Activated CD4-positive, alpha-beta T cell treated with anti-CD3 and anti-CD28 coated beads, Interleukin-2, amount 10 ng/mL, durations not matched to agents 24 days and 14 days (primary cell): ENCODE measurements around the gene PTS. TPM values are rescaled to one million over a fixed set of nuclear protein-coding genes. Genes with fewer than 3 reads are reported as not detected.
A peak's percentile ranks its signal among the peaks of the same experiment; 100 is the strongest.
"Not testable (repeated sequence)": the region's sequence is repeated elsewhere in the genome, so short reads cannot be mapped to it uniquely, and the experiment has no call there.

Experiments
- DNase-seq: peaks from one replicate; pipeline ENCODE4 v3.0.0; 2022
- H3K27ac Mint-ChIP-seq: one replicate; pipeline ENCODE4 v1.8.0; 2022; ENCODE audit warnings: mild to moderate bottlenecking, mixed read lengths
- H3K27me3 Mint-ChIP-seq: one replicate; pipeline ENCODE4 v1.8.0; 2022; ENCODE audit warnings: mixed read lengths
- H3K36me3 Mint-ChIP-seq: one replicate; pipeline ENCODE4 v1.8.0; 2022; ENCODE audit warnings: low read depth, mild to moderate bottlenecking, mixed read lengths
- H3K4me1 Mint-ChIP-seq: one replicate; pipeline ENCODE4 v1.8.0; 2021; ENCODE audit warnings: mixed read lengths
- H3K4me3 Mint-ChIP-seq: one replicate; pipeline ENCODE4 v1.8.0; 2022; ENCODE audit warnings: mild to moderate bottlenecking, moderate library complexity, mixed read lengths
- H3K9me3 Mint-ChIP-seq: one replicate; pipeline ENCODE4 v1.8.0; 2021; ENCODE audit warnings: mixed read lengths
- intact Hi-C: fragments of 100-400 bp; cut with micrococcal nuclease; formaldehyde crosslinking; loops from one replicate; pipeline ENCODE4 v1.15.1; 2023
- total RNA-seq: library from RNA; stranded (reverse); gene quantifications from 2 replicates; pipeline ENCODE4 v1.2.3, GENCODE V29; 2022

The PTS gene
- 33.1 and 34.4 TPM in 2 replicates for total RNA-seq

DNA sequence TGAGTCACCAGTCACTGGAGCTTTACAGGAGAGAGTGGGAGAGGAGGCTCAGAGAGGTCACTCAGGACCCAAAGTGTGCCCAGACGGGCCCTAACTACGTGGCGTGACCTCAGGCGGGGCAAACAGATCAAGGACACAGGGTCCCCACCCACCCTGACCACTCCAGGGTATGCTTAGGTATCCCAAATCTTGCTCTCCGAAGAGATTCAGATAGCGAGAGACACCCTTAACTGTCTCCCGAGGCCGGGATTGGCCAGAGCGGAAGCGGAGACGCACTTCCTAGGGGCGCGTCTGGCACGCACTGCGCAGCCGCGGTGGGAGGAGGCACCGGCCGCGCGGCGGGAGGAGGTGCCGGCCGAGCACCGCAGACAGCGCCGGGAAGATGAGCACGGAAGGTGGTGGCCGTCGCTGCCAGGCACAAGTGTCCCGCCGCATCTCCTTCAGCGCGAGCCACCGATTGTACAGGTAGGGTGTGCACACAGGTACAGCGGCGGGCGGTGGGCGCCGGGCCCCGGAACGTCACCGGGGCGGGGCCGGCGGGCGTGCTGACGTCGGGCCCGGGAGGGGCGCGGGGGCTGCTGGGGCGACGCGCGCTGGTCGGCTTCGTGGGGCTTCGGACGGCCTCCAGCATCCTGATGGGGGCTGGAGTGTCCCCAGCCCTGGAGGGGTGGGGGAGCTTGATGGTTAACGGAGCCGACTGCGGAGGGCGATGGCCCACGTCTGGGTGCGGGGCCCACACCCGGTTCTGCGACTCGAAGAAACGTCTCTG lies at the start of gene PTS:
PTS (plus strand) TSS at position 367 of the 769 bp plus-strand sequence; CDS start at position 383, 16 bp downstream.
- peak within 1 kb of the TSS; percentile 94 for H3K4me3 Mint-ChIP-seq
- H3K27ac Mint-ChIP-seq, result peak within 1 kb of the TSS; percentile 94
- H3K36me3 Mint-ChIP-seq, result peaks cover 34% of the 10 kb centered on the region
- peak; percentile 96 for DNase-seq
- intact Hi-C loops, result loop anchor here (1.0 to 2.0 kb wide), 4 partner anchors 54 to 1089 kb away; partner anchors contain the start of gene TTC12
- no peaks in the 10 kb centered on the region for H3K9me3 Mint-ChIP-seq
- H3K27me3 Mint-ChIP-seq, result peaks cover 3% of the 10 kb centered on the region
- peaks cover 17% of the 10 kb centered on the region for H3K4me1 Mint-ChIP-seq

DNA sequence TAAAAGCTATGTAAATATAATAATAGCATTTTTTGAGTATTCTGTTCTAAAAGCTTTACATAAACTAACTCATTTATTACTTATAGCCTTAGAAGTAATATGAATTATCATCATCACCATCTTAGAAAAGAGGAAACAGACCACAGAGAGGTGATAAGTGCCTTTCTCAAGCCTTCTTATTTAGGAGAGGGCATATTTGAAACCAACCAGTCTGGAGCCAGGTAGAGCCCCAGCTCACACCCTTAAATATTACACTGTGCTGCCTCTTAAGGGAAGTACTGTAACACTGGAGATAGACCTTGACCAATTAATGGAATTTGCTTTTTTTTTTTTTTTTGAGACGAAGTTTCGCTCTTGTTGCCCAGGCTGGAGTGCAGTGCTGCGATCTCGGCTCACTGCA lies 48.6 kb upstream of the PTS start:
- H3K27me3 Mint-ChIP-seq, result peaks cover 39% of the 10 kb centered on the region
- no peaks in the 10 kb centered on the region for H3K9me3 Mint-ChIP-seq
- DNase-seq, result no peak
- no peak overlapping the region for H3K4me3 Mint-ChIP-seq
- no peaks in the 10 kb centered on the region for H3K36me3 Mint-ChIP-seq
- H3K4me1 Mint-ChIP-seq, result peaks cover 7% of the 10 kb centered on the region
- intact Hi-C loops, result no loop called here
- H3K27ac Mint-ChIP-seq, result no peak overlapping the region

DNA sequence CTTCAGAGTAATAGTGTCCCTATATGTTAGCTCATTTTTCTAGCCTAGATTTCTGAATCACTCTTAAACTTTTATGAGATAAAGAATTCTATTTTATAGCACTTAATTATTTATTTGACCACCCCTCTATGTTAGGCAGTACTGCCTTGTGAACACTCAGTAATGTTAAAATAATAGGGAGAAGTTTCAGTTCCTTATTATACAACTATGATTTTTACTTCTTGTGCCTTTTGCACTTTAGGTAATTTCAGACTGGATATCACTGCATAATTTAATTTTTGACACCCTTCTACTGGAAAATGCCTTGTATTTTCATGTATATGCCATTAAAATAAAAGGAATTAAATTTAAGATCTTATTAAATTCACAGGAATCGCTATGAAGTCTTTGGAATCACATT lies 47.8 kb upstream of the PTS start:
- Mint-ChIP-seq H3K27ac (no peak overlapping the region), H3K4me3 (no peak overlapping the region), H3K27me3 (peaks cover 39% of the 10 kb centered on the region), H3K9me3 (no peaks in the 10 kb centered on the region), H3K36me3 (no peaks in the 10 kb centered on the region), H3K4me1 (peaks cover 7% of the 10 kb centered on the region)
- no peak for DNase-seq
- intact Hi-C loops, result no loop called here

DNA sequence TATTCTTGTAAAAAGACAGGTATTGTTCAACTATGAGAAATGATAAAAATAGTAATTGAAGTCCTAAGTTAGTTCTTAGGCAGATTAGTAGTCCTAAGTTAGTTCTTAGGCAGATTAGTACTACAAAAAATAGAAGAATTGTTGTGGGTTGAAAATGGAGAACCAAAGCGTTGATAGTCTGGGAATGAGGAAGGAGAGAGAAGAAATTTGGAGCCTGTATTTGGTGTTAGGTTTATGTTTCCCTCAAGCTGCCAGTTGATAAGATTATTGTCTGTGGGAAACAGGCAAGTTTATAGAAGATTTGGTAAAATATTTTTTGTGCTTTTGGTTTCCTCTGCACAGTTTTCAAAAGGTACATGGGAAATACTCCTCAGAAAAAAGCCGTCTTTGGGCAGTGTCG lies 47.3 kb upstream of the PTS start:
- H3K9me3 Mint-ChIP-seq, result no peaks in the 10 kb centered on the region
- no peak overlapping the region for H3K4me3 Mint-ChIP-seq
- H3K4me1 Mint-ChIP-seq, result peaks cover 7% of the 10 kb centered on the region
- DNase-seq, result no peak
- no peak overlapping the region for H3K27ac Mint-ChIP-seq
- no peaks in the 10 kb centered on the region for H3K36me3 Mint-ChIP-seq
- peaks cover 42% of the 10 kb centered on the region for H3K27me3 Mint-ChIP-seq
- intact Hi-C loops, result no loop called here

DNA sequence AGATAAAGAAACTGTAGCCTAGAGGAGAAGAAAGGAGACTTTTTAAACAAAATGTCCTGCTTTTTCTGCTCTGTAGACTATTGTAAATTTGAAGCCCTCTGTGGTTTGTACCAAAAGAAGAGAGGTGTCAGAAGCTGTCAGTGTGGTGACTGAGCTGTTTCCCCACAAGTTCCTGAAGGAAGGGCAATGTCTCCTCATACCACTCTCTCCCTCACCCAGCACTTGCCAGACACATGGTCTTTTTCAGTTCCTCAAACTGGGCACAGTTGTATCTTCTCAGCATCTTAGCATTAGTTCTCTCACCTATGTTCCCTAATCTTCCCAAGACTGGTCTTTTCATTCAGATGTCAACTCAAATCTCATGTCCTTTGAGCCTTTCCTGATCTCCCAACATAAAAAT lies 46.6 kb upstream of the PTS start:
- H3K9me3 Mint-ChIP-seq, result no peaks in the 10 kb centered on the region
- no peak overlapping the region for H3K4me3 Mint-ChIP-seq
- H3K27ac Mint-ChIP-seq, result no peak overlapping the region
- H3K4me1 Mint-ChIP-seq, result peaks cover 6% of the 10 kb centered on the region
- no peak for DNase-seq
- peaks cover 41% of the 10 kb centered on the region for H3K27me3 Mint-ChIP-seq
- no peaks in the 10 kb centered on the region for H3K36me3 Mint-ChIP-seq
- intact Hi-C loops, result no loop called here

DNA sequence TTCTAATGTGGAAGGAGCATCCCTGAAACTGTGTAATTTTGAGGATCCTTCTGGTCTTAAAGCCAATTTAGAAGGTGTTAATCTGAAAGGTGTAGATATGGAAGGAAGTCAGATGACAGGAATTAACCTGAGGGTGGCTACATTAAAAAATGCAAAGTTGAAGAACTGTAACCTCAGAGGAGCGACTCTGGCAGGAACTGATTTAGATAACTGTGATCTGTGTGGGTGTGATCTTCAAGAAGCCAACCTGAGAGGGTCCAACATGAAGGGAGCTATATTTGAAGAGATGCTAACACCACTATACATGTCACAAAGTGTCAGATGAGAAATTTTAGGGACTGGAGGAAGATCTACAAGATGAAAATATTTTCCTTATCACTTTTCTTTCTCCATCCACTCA lies 43.4 kb upstream of the PTS start:
- no peak for DNase-seq
- H3K27me3 Mint-ChIP-seq, result peaks cover 27% of the 10 kb centered on the region
- H3K27ac Mint-ChIP-seq, result no peak overlapping the region
- H3K4me1 Mint-ChIP-seq, result no peaks in the 10 kb centered on the region
- intact Hi-C loops, result no loop called here
- no peaks in the 10 kb centered on the region for H3K9me3 Mint-ChIP-seq
- no peaks in the 10 kb centered on the region for H3K36me3 Mint-ChIP-seq
- no peak overlapping the region for H3K4me3 Mint-ChIP-seq

DNA sequence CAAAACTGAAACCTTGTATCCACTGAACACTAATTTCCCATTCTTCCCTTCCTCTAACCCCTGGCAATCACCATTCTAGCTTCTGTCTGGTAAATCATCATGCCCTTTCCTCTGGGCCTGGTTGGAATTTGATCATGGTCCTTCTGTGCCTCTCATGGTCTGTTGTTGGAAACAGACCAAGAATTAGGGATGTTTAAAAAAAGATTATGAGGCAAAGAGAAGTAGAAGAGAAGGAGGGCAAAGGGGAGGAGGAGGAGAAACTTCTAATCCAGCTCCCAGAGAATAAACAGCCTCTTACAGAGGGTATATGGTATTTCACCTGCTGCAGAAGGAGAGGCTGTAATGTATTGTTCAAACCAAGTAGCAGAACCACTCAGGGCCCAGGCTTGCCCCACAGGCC lies 40.3 kb upstream of the PTS start:
- Mint-ChIP-seq H3K36me3 (no peaks in the 10 kb centered on the region), H3K27ac (no peak overlapping the region), H3K4me3 (no peak overlapping the region), H3K27me3 (peaks cover 14% of the 10 kb centered on the region), H3K9me3 (no peaks in the 10 kb centered on the region), H3K4me1 (no peaks in the 10 kb centered on the region)
- intact Hi-C loops, result no loop called here
- no peak for DNase-seq

DNA sequence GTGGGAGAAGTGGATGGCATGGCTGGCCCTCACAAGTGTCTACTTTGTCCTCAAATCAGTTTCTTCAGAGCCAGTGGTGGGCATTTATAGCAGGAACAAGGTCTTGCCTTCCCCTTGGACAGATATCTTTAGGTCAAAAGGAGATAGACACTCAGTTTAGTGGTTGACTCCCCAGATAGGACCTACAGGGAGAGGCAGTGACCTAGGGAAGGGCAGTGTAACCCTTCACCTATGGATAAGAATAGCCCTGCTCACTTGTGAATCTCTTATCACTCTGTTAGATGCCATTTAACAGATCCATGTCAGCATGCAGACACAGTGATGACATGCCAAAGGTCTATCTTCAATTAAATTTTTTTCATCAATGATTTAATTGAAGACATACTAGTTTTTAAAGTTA lies 39.9 kb upstream of the PTS start:
- no peaks in the 10 kb centered on the region for H3K36me3 Mint-ChIP-seq
- H3K4me3 Mint-ChIP-seq, result no peak overlapping the region
- H3K9me3 Mint-ChIP-seq, result no peaks in the 10 kb centered on the region
- no peaks in the 10 kb centered on the region for H3K4me1 Mint-ChIP-seq
- intact Hi-C loops, result no loop called here
- DNase-seq, result no peak
- peaks cover 13% of the 10 kb centered on the region for H3K27me3 Mint-ChIP-seq
- H3K27ac Mint-ChIP-seq, result no peak overlapping the region

DNA sequence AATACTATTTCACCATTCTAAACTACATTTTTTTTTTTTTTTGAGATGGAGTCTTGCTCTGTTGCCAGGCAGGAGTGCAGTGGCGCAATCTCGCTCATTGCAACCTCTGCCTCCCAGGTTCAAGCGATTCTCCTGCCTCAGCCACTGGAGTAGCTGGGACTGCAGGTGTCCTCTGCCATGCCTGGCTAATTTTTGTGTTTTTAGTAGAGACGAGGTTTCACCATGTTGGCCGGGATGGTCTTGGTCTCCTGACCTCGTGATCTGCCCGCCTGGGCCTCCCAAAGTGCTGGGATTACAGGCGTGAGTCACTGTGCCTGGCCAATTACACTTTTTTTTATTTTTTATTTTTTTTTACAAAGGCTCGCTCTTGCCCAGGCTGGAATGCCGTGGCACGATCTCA lies 31.1 kb upstream of the PTS start:
- H3K4me1 Mint-ChIP-seq, H3K36me3 Mint-ChIP-seq, H3K9me3 Mint-ChIP-seq, intact Hi-C loops, H3K27ac Mint-ChIP-seq, H3K4me3 Mint-ChIP-seq: not testable (repeated sequence)
- peak; percentile 18 for DNase-seq
- peaks cover 17% of the 10 kb centered on the region for H3K27me3 Mint-ChIP-seq

DNA sequence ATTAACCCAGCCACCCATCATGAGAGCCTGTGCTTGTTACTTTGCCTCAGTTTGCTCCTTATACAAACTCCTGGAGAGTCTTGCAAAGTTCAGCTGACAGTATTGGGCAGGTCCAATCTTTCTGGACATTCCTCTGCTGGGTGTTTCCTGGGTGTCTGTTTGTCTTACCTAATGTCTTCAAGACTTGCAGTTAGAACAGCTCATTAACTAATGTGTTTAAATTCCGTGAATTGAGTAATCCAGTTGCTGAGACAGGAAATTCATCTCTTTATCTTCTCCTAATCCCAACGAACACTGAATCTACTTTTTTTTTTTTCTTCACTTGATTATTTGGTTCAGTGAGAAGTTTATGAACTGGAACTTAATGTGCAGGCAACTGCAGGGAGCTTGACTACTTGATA lies 30.3 kb upstream of the PTS start:
- Mint-ChIP-seq H3K36me3 (no peaks in the 10 kb centered on the region), H3K9me3 (no peaks in the 10 kb centered on the region), H3K27me3 (peaks cover 20% of the 10 kb centered on the region), H3K4me1 (no peaks in the 10 kb centered on the region), H3K4me3 (no peak overlapping the region), H3K27ac (no peak overlapping the region)
- peak; percentile 28 for DNase-seq
- intact Hi-C loops, result no loop called here

DNA sequence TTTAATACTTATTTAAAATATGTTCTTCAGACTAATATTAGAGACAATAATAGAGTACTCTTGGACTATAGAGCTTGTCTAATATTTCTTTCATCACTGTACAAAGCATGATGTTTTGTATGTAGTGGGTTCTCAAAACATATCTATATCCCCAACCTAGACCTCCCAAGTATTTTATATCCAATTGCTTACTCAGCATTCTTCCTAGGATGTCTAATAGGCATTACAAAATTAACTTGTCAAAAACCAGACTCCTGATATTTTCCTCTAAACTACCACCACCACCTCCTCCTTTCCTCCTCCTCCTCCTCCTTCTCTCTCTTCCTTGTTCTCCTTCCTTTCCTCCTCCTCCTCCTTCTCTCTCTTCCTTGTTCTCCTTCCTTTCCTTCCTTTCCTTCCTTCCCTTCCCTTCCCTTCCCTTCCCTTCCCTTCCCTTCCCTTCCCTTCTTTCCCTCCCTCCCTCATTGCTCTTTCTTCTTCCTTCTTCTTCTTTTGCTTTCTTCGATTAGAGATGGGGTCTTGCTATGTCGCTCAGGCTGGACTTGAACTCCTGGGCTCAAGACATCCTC lies 29.6 kb upstream of the PTS start:
- no peaks in the 10 kb centered on the region for H3K4me1 Mint-ChIP-seq
- peaks cover 20% of the 10 kb centered on the region for H3K27me3 Mint-ChIP-seq

DNA sequence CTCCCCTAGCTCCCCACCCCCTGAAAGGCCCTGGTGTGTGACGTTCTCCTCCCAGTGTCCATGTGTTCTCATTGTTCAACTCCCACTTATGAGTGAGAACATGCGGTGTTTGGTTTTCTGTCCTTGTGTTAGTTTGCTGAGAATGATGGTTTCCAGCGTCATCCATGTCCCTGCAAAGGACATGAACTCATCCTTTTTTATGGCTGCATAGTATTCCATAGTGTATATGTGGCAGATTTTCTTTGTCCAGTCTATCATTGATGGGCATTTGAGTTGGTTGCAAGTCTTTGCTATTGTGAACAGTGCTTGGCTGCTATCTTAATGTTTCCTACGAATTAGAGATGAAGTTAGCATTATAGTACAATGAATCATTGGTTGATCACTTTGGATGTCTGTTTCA lies 27.1 kb upstream of the PTS start:
- not testable (repeated sequence) for H3K4me3 Mint-ChIP-seq, H3K9me3 Mint-ChIP-seq, H3K27ac Mint-ChIP-seq

More for the DNA sequence above, 29.6 kb upstream of the PTS start:
- no peak for DNase-seq
- Mint-ChIP-seq H3K27ac (no peak overlapping the region), H3K4me3 (no peak overlapping the region), H3K36me3 (no peaks in the 10 kb centered on the region), H3K9me3 (no peaks in the 10 kb centered on the region)
- intact Hi-C loops, result no loop called here

DNA sequence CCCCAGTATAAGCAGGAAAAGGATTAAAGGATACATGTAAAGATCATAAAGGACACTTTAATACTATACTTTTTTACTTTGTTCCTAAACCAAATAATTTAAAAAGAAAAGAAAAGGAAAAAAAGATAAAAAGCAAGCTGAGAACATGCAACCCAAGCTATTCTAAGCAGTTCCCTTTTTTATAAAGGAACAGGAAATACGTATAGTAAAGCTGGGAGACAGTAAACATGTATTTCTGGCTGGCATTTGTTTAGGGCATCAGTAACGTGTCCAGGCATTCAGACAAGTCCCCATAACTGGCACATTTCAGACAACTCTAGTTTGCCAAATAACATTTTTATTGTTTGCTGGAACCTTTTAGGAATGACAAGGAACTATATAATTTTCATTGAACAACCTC lies 26.0 kb upstream of the PTS start:
- no peaks in the 10 kb centered on the region for H3K9me3 Mint-ChIP-seq
- intact Hi-C loops, result no loop called here
- no peak overlapping the region for H3K27ac Mint-ChIP-seq
- H3K36me3 Mint-ChIP-seq, result no peaks in the 10 kb centered on the region
- H3K27me3 Mint-ChIP-seq, result peaks cover 23% of the 10 kb centered on the region
- DNase-seq, result no peak
- no peak overlapping the region for H3K4me3 Mint-ChIP-seq
- H3K4me1 Mint-ChIP-seq, result no peaks in the 10 kb centered on the region

More for the DNA sequence above, 27.1 kb upstream of the PTS start:
- intact Hi-C loops, H3K36me3 Mint-ChIP-seq, H3K4me1 Mint-ChIP-seq, DNase-seq: not testable (repeated sequence)
- H3K27me3 Mint-ChIP-seq, result peaks cover 23% of the 10 kb centered on the region

DNA sequence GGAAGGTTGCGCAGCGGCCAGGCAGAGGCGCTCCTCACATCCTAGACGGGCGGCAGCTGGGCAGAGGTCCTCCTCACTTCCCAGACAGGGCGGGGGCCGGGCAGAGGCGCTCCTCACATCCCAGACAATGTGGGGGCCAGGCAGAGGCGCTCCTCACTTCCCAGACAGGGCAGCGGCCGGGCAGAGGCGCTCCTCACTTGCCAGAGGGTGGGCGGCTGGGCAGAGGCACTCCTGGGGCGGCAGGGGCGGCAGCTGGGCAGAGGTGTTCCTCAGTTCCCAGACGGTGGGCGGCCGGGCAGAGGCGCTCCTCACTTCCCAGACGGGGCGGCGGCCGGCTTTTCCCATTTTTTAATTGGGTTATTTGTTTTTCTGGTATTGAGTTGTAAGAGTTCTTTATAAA lies 20.2 kb upstream of the PTS start:
- Mint-ChIP-seq H3K4me3 (no peak overlapping the region), H3K4me1 (peaks cover 2% of the 10 kb centered on the region), H3K27me3 (peaks cover 16% of the 10 kb centered on the region), H3K27ac (no peak overlapping the region), H3K9me3 (no peaks in the 10 kb centered on the region), H3K36me3 (no peaks in the 10 kb centered on the region)
- intact Hi-C loops, result no loop called here
- no peak for DNase-seq
